Neural progenitor cell (in vitro differentiated cells): ENCODE data around the gene EPRS1. TPM values are rescaled to one million over a fixed set of nuclear protein-coding genes. Genes with fewer than 3 reads are reported as not detected.

Experiments used
- DNase-seq: peaks from one replicate; pipeline ENCODE4 v3.0.0-alpha.2; 2016; ENCODE audit warnings: low spot score
- H2AFZ ChIP-seq: fragments of 200-600 bp; sonication (generic); replicated peaks from 2 replicates; pipeline ENCODE4 v1.6.1; 2016; ENCODE audit warnings: antibody characterized with exemption
- H3F3A ChIP-seq: fragments of 200-600 bp; sonication (generic); 2 replicates; pipeline ENCODE4 v1.6.1; 2016; ENCODE audit warnings: antibody characterized with exemption, low read depth
- H3K27ac ChIP-seq: fragments of 200-600 bp; sonication (generic); 2 replicates; pipeline ENCODE4 v1.5.1; 2016; ENCODE audit warnings: mild to moderate bottlenecking
- H3K27me3 ChIP-seq: fragments of 200-600 bp; sonication (generic); 2 replicates; pipeline ENCODE4 v1.6.1; 2016; ENCODE audit warnings: mild to moderate bottlenecking, moderate library complexity
- H3K36me3 ChIP-seq: fragments of 200-600 bp; sonication (generic); 2 replicates; pipeline ENCODE4 v1.5.1; 2016
- H3K4me1 ChIP-seq: fragments of 200-600 bp; sonication (generic); 2 replicates; pipeline ENCODE4 v1.6.1; 2016; ENCODE audit warnings: mixed run types
- H3K4me2 ChIP-seq: fragments of 200-600 bp; sonication (generic); 2 replicates; pipeline ENCODE4 v1.6.1; 2016
- H3K4me3 ChIP-seq: fragments of 200-600 bp; sonication (generic); 2 replicates; pipeline ENCODE4 v1.5.1; 2016
- H3K79me2 ChIP-seq: fragments of 200-600 bp; sonication (generic); 2 replicates; pipeline ENCODE4 v1.6.1; 2016; ENCODE audit warnings: low read depth
- H3K9ac ChIP-seq: fragments of 200-600 bp; sonication (generic); 2 replicates; pipeline ENCODE4 v1.6.1; 2016
- H3K9me3 ChIP-seq: fragments of 200-600 bp; sonication (generic); 2 replicates; pipeline ENCODE4 v1.5.1; 2016; ENCODE audit warnings: low read depth
- H4K20me1 ChIP-seq: fragments of 200-600 bp; sonication (generic); 2 replicates; pipeline ENCODE4 v1.6.1; 2016; ENCODE audit warnings: low read depth
- H3K27ac Mint-ChIP-seq: 3 replicates; pipeline ENCODE4 v1.8.0; 2021; ENCODE audit warnings: mixed read lengths
- H3K27me3 Mint-ChIP-seq: 2 replicates; pipeline ENCODE4 v1.8.0; 2022; ENCODE audit warnings: low read depth, mild to moderate bottlenecking, inconsistent platforms, moderate library complexity, mixed read lengths; ENCODE audit not compliant: insufficient read depth
- H3K36me3 Mint-ChIP-seq: 3 replicates; pipeline ENCODE4 v1.8.0; 2021; ENCODE audit warnings: mixed read lengths
- H3K4me1 Mint-ChIP-seq: 3 replicates; pipeline ENCODE4 v1.8.0; 2021; ENCODE audit warnings: mixed read lengths
- H3K4me3 Mint-ChIP-seq: 3 replicates; pipeline ENCODE4 v1.8.0; 2021; ENCODE audit warnings: mild to moderate bottlenecking, moderate library complexity, mixed read lengths
- H3K9me3 Mint-ChIP-seq: 3 replicates; pipeline ENCODE4 v1.8.0; 2020; ENCODE audit warnings: mixed read lengths
- EZH2 ChIP-seq: fragments of 200-600 bp; sonication (generic); IDR thresholded peaks from 2 replicates; pipeline ENCODE4 v1.6.1; 2017; ENCODE audit warnings: antibody characterized with exemption, mild to moderate bottlenecking, moderate library complexity
- EZH2phosphoT487 ChIP-seq: fragments of 200-600 bp; sonication (generic); IDR thresholded peaks from 2 replicates; pipeline ENCODE4 v1.6.1; 2017; ENCODE audit warnings: antibody characterized with exemption
- total RNA-seq: library from RNA; depleted of rRNA; stranded (reverse); fragments of >200 nt; gene quantifications from 2 replicates; pipeline ENCODE4 v1.2.3, GENCODE V29; 2015; ENCODE audit warnings: low replicate concordance
- TF ChIP-seq, protein P1 (sequence below): fragments of 200-600 bp; sonication (generic); IDR thresholded peaks from 2 replicates; pipeline ENCODE4 v1.5.1; 2017; ENCODE audit warnings: antibody characterized with exemption, mild to moderate bottlenecking

EPRS1 gene
- total RNA-seq, 1 donor from 2014 or later: 92.9 TPM

DNA sequence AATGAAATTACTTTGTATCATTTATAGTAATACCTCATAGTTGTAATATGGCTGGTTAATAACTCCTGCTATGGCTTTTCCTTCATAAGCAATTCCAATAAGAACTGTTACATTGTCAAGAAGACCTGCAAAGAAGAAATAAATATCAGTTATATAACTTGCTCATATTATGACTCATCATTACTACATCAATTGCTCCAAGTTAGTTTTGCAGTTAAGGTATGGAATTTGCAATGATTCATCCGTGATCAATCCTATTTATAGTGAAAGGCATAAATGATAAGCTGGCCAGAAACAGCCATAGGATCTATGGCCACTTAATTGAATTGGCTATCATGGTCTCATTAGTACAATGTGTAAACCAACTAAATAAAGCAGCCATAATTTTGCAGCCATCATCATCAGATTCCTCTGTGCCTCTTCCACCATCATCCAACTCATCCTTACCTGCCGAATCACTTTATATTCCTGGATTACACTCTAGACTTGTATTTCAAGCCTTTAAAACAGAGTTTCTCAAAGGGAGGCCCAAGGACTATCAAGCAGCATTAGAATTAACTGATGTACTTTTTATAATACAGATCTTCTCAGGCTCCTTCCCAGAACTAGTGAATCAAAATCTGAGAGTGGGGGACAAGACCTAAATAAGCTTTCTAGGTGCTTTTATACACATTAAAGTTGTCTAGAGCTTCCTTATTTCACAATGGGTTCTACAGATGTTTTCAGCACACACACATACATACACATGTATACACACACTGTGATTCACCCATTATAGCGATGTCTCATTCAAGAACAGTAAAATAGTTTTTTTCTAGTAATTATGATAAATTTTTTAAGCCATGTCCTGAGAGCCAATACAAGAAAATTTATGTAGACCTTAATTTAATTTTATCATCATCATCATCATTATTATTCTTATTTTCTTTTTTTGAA is 21.2 kb upstream of the EPRS1 start:
- peaks cover 20% of the 10 kb centered on the region for H3K36me3 Mint-ChIP-seq
- Histone ChIP-seq H3K9ac (no peak overlapping the region), H3K27ac (no peak overlapping the region), H3K4me1 (no peaks in the 10 kb centered on the region), H3K9me3 (no peaks in the 10 kb centered on the region), H4K20me1 (no peaks in the 10 kb centered on the region), H3K79me2 (no peaks in the 10 kb centered on the region), H3K4me3 (no peak overlapping the region), H2AFZ (no peak overlapping the region), H3K4me2 (no peak overlapping the region), H3F3A (no peaks in the 10 kb centered on the region), H3K27me3 (no peaks in the 10 kb centered on the region), H3K36me3 (peaks cover 9% of the 10 kb centered on the region)
- no peak for DNase-seq
- no peak overlapping the region for H3K27ac Mint-ChIP-seq
- H3K9me3 Mint-ChIP-seq: no peaks in the 10 kb centered on the region
- no peak overlapping the region for H3K4me3 Mint-ChIP-seq
- TF ChIP-seq EZH2: no peak
- TF ChIP-seq EZH2phosphoT487: no peak
- TF ChIP-seq, protein P1, sequence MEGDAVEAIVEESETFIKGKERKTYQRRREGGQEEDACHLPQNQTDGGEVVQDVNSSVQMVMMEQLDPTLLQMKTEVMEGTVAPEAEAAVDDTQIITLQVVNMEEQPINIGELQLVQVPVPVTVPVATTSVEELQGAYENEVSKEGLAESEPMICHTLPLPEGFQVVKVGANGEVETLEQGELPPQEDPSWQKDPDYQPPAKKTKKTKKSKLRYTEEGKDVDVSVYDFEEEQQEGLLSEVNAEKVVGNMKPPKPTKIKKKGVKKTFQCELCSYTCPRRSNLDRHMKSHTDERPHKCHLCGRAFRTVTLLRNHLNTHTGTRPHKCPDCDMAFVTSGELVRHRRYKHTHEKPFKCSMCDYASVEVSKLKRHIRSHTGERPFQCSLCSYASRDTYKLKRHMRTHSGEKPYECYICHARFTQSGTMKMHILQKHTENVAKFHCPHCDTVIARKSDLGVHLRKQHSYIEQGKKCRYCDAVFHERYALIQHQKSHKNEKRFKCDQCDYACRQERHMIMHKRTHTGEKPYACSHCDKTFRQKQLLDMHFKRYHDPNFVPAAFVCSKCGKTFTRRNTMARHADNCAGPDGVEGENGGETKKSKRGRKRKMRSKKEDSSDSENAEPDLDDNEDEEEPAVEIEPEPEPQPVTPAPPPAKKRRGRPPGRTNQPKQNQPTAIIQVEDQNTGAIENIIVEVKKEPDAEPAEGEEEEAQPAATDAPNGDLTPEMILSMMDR: no peak
- no peaks in the 10 kb centered on the region for H3K4me1 Mint-ChIP-seq
- H3K27me3 Mint-ChIP-seq: no peaks in the 10 kb centered on the region

DNA sequence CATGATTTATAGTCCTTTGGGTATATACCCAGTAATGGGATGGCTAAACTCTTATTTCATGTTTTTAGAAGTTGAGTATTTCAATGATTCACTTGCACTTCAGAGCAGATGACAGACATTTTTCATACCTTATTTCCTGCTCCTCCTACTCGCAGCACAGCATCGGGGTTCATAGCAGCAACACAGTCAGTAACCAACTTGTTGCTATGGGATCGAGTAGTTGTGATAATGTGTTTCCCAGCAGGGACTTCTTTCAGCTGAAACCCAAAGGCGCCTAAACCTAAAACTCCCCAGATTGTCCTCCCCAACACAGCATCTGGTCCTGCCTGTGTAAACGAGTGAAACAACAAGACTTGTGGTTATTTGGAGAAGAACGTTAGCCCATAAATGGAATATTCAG is 16.3 kb upstream of the EPRS1 start:
- Histone ChIP-seq H4K20me1 (peaks cover 4% of the 10 kb centered on the region), H3K9ac (no peak overlapping the region), H3K79me2 (no peaks in the 10 kb centered on the region), H3K4me1 (peaks cover 9% of the 10 kb centered on the region), H3K27me3 (no peaks in the 10 kb centered on the region), H3K4me2 (no peak overlapping the region), H2AFZ (no peak overlapping the region), H3K27ac (no peak overlapping the region), H3K36me3 (peaks cover 9% of the 10 kb centered on the region), H3K4me3 (no peak overlapping the region), H3K9me3 (no peaks in the 10 kb centered on the region), H3F3A (peaks cover 3% of the 10 kb centered on the region)
- Mint-ChIP-seq H3K27me3 (no peaks in the 10 kb centered on the region), H3K4me3 (no peak overlapping the region), H3K4me1 (no peaks in the 10 kb centered on the region), H3K9me3 (no peaks in the 10 kb centered on the region), H3K36me3 (peaks cover 15% of the 10 kb centered on the region), H3K27ac (no peak overlapping the region)
- TF ChIP-seq, protein P1: no peak
- no peak for TF ChIP-seq EZH2
- TF ChIP-seq EZH2phosphoT487: no peak
- DNase-seq: no peak

DNA sequence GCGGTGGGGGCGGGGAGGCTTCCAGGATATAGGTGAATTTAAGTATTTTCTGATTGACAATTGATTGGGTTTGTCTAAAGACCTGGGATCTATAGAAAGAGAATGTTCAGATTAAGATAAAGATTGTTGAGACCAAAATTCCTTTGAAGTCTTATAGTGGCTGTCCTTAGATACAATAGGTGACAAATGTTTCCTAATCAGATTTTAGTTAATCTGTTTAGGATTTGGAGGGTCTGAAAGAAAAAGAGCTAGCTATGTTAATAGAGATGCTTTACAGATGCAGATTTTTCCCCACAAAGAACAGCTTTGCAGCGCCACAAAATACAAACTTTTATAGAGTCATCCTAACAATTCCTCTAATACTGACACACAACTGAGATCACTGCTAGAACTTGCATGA is 14.6 kb upstream of the EPRS1 start:
- DNase-seq: no peak
- peaks cover 14% of the 10 kb centered on the region for H3K36me3 Mint-ChIP-seq
- Histone ChIP-seq H3K9ac (no peak overlapping the region), H4K20me1 (peaks cover 4% of the 10 kb centered on the region), H3K4me1 (peaks cover 9% of the 10 kb centered on the region), H3K79me2 (no peaks in the 10 kb centered on the region), H3K4me3 (no peak overlapping the region), H3K27me3 (no peaks in the 10 kb centered on the region), H3K27ac (no peak overlapping the region), H3K4me2 (no peak overlapping the region), H3F3A (peaks cover 3% of the 10 kb centered on the region), H2AFZ (no peak overlapping the region), H3K9me3 (no peaks in the 10 kb centered on the region), H3K36me3 (peaks cover under 1% of the 10 kb centered on the region)
- H3K27me3 Mint-ChIP-seq: no peaks in the 10 kb centered on the region
- H3K4me1 Mint-ChIP-seq: no peaks in the 10 kb centered on the region
- TF ChIP-seq EZH2 (no peak), EZH2phosphoT487 (no peak)
- TF ChIP-seq, protein P1: no peak
- H3K27ac Mint-ChIP-seq: no peak overlapping the region
- H3K4me3 Mint-ChIP-seq: no peak overlapping the region
- H3K9me3 Mint-ChIP-seq: no peaks in the 10 kb centered on the region
